Activated CD8-positive, alpha-beta T cell treated with anti-CD3 and anti-CD28 coated beads for 36 hours (primary cell): Measurements from ENCODE around the gene OPCML. TPM values are rescaled to one million over a fixed set of nuclear protein-coding genes. Genes with fewer than 3 reads are reported as not detected.

ENCODE experiments used
- ATAC-seq: fragments of 200-7000 bp; cut with Tn5 transposase; one replicate; pipeline ENCODE4 v1.10.0; 2021; ENCODE audit warnings: mild to moderate bottlenecking, moderate library complexity
- CTCF ChIA-PET: fragments of 350-600 bp; sonication (Branson Sonifier 250); formaldehyde crosslinking; loops from one replicate; lab custom pipeline; 2021; ENCODE audit warnings: antibody characterized with exemption; lab: Charles Lee
- POLR2A ChIA-PET: fragments of 350-600 bp; sonication (Branson Sonifier 250); formaldehyde crosslinking; loops from one replicate; lab custom pipeline; 2021; ENCODE audit warnings: antibody characterized with exemption; lab: Charles Lee
- DNase-seq: peaks from one replicate; pipeline ENCODE4 v3.0.0-alpha.2; 2020
- H3K27ac Mint-ChIP-seq: one replicate; pipeline ENCODE4 v1.8.0; 2021; ENCODE audit warnings: mild to moderate bottlenecking, mixed read lengths
- H3K27me3 Mint-ChIP-seq: one replicate; pipeline ENCODE4 v1.8.0; 2021; ENCODE audit warnings: mixed read lengths
- H3K36me3 Mint-ChIP-seq: one replicate; pipeline ENCODE4 v1.8.0; 2021; ENCODE audit warnings: low read depth, mixed read lengths
- H3K4me1 Mint-ChIP-seq: one replicate; pipeline ENCODE4 v1.8.0; 2021; ENCODE audit warnings: low read depth, mixed read lengths
- H3K4me3 Mint-ChIP-seq: one replicate; pipeline ENCODE4 v1.8.0; 2021; ENCODE audit warnings: mild to moderate bottlenecking, moderate library complexity, mixed read lengths
- H3K9me3 Mint-ChIP-seq: one replicate; pipeline ENCODE4 v1.8.0; 2021; ENCODE audit warnings: mixed read lengths
- intact Hi-C: fragments of 100-400 bp; cut with micrococcal nuclease; formaldehyde crosslinking; loops from one replicate; pipeline ENCODE4 v1.10.0; 2022
- total RNA-seq, 2 experiments: library from RNA; stranded (reverse); gene quantifications; one replicate each; pipeline ENCODE4 v1.2.3, GENCODE V29; 2021
- TF ChIP-seq, protein P1 (sequence below): fragments of 200-600 bp; IDR thresholded peaks from one replicate; pipeline ENCODE4 v1.8.0; 2022; ENCODE audit warnings: antibody characterized with exemption, mild to moderate bottlenecking

The OPCML gene
- total RNA-seq, 2 experiments from 2014 or later: not detected

DNA sequence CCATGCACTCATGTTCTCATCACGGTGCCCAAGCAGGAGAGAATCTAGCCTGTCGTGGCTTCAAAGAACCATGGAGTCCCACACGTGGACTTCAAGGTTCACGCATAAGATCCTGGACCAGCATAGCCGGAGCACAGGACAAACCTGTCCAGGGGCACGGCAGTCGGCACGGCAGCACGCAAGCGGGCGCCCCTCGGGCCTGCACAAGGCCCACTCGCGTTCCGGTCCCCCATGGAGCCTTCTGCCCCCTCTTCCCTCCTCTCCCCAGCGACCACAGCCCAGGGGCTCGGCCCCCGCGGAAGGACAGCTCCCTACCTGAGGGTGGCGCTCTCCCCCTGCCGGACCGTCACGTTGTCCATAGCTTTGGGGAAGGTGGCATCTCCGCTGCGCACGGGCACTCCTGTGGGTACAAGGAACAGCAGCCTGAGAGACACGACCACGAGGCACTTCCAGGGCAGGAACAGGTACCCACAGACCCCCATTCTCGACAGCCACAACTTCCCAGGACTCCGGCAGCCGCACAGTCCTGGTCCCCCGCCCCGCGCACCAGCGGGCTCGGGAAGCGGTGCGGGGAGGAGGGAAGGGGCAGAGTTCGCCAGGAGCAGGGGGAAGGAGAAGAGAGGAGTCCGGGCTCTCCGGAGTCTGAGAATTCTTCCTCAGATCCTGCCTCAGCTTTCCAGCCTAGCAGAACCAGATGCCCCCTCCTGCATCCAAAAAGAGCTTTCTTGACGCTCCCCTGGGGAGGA, 589.5 kb downstream of the OPCML start:
- Mint-ChIP-seq H3K27ac (no peak overlapping the region), H3K36me3 (no peaks in the 10 kb centered on the region), H3K4me3 (peak overlapping the region; percentile 10), H3K4me1 (peaks cover 6% of the 10 kb centered on the region), H3K27me3 (peaks cover 31% of the 10 kb centered on the region), H3K9me3 (no peaks in the 10 kb centered on the region)
- ChIA-PET CTCF (interaction anchor here (1.3 to 1.7 kb wide), 2 partner anchors 18 to 26 kb away, joined by 3 to 6 read pairs; no protein-coding TSS in a partner anchor), POLR2A (no interaction called here)
- TF ChIP-seq, protein P1, sequence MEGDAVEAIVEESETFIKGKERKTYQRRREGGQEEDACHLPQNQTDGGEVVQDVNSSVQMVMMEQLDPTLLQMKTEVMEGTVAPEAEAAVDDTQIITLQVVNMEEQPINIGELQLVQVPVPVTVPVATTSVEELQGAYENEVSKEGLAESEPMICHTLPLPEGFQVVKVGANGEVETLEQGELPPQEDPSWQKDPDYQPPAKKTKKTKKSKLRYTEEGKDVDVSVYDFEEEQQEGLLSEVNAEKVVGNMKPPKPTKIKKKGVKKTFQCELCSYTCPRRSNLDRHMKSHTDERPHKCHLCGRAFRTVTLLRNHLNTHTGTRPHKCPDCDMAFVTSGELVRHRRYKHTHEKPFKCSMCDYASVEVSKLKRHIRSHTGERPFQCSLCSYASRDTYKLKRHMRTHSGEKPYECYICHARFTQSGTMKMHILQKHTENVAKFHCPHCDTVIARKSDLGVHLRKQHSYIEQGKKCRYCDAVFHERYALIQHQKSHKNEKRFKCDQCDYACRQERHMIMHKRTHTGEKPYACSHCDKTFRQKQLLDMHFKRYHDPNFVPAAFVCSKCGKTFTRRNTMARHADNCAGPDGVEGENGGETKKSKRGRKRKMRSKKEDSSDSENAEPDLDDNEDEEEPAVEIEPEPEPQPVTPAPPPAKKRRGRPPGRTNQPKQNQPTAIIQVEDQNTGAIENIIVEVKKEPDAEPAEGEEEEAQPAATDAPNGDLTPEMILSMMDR: no peak
- intact Hi-C loops: no loop called here
- DNase-seq (no peak), ATAC-seq (no peak)

DNA sequence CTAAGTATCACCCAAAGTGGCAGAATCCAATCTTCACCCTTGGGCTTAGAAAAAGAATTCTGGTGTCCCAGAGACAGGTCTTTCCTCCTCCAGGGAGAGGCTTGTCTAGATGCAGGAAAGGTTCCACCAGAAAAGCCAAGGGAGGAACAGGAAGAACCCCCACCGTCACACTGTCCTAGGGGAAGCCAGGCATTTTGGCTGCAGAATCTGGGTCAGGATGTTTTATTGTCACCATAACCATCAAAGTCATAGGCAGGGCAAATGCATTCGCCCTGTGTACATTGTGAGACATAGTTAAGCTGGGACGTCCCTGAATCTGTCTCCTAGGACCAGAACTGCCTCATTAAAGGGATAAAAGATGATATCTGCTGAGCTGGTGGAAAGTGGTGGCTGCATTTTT, 590.5 kb downstream of the OPCML start:
- Mint-ChIP-seq H3K27ac (no peak overlapping the region), H3K4me1 (peaks cover 6% of the 10 kb centered on the region), H3K36me3 (no peaks in the 10 kb centered on the region), H3K4me3 (no peak overlapping the region), H3K9me3 (no peaks in the 10 kb centered on the region), H3K27me3 (peaks cover 31% of the 10 kb centered on the region)
- CTCF ChIA-PET: interaction anchor here (0.7 to 2.7 kb wide), 16 partner anchors 10 to 874 kb away, joined by 3 to 30 read pairs (median 4); no protein-coding TSS in a partner anchor
- intact Hi-C loops: no loop called here
- TF ChIP-seq, protein P1: no peak
- DNase-seq (no peak), ATAC-seq (no peak)
- POLR2A ChIA-PET: interaction anchor here (0.6 kb wide), 1 partner anchor 265 kb away, joined by 4 read pairs; no protein-coding TSS in a partner anchor

DNA sequence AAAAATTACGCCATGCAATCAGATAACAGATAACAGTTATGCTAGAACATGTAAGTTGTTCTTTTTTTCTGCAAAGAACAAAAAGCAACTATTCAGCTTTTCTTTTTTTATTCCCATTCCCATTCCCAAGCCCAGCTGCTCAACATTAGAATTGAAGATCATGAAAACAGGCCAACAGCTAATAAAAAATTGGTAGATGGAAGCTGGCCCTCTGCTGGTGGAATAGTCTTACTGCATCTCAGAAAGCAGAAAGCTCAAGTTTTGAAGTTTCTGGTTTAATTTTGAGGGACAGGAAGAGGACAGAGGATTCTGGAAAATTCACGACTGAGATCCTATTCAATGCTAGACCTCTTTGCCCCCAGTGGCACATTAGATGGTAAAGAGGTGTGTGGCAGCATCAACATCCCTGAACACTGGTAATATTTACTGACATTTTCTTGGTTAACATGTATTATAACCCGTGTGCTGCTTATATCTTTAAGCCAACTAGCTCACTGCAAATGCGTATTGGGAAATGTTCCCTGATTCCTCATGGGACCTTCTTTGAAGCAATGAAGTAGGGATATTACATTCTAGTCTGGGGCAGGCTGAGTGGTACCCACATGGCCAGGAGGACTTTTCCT, 591.2 kb downstream of the OPCML start:
- H3K36me3 Mint-ChIP-seq: no peaks in the 10 kb centered on the region
- ATAC-seq (no peak), DNase-seq (peak; percentile 38)
- H3K4me3 Mint-ChIP-seq: no peak overlapping the region
- H3K27ac Mint-ChIP-seq: no peak overlapping the region
- ChIA-PET CTCF (interaction anchor here (0.5 to 2.7 kb wide), 27 partner anchors 10 to 1193 kb away, joined by 3 to 30 read pairs (median 3); no protein-coding TSS in a partner anchor), POLR2A (no interaction called here)
- intact Hi-C loops: no loop called here
- H3K27me3 Mint-ChIP-seq: peaks cover 31% of the 10 kb centered on the region
- TF ChIP-seq, protein P1: peak; percentile 79
- no peaks in the 10 kb centered on the region for H3K9me3 Mint-ChIP-seq
- H3K4me1 Mint-ChIP-seq: peaks cover 6% of the 10 kb centered on the region

DNA sequence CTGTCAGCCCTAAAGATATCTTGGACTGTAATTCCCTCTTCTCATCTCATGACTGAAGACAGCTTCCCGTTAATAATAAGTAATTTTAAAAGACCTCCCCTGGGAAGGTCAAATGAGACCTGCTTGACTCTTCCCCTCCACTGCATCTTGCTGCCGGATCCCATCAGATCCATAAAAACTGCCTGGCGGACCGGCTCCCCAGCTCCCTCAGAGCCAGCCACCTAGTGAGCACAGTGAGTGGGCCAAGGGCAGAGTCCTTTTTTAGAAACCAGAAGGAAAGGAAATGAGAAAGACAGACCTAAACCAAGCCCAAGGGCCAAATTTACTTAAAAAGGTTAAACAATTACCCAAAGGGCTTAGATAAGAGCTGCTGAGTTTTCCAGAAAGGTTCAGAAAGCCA, 595.3 kb downstream of the OPCML start:
- Mint-ChIP-seq H3K36me3 (no peaks in the 10 kb centered on the region), H3K4me1 (no peaks in the 10 kb centered on the region), H3K27me3 (peaks cover 4% of the 10 kb centered on the region), H3K4me3 (no peak overlapping the region), H3K9me3 (no peaks in the 10 kb centered on the region), H3K27ac (no peak overlapping the region)
- ChIA-PET POLR2A (no interaction called here), CTCF (interaction anchor here (1.3 kb wide), 1 partner anchor 19 kb away, joined by 3 read pairs; no protein-coding TSS in a partner anchor)
- no peak for ATAC-seq
- TF ChIP-seq, protein P1: no peak
- intact Hi-C loops: no loop called here
- DNase-seq: no peak

DNA sequence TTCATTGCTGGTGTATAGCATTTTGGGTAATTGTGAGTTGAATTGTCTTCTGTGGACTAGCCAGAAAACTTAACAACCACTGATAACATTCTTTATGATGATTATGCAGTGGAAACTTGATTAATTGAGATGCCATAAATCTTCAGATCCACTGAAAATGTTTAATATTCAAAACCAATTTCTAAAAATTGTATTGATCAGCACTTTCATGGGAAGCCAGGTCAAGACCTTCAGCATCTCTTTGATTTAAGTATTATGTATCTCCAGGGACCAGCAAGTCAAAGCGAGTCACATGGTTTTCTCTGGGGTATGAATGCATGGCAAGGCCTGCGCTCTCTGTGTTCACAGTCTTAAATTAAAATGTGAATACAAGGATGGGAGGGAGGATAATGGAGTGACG, 596.9 kb downstream of the OPCML start:
- intact Hi-C loops: no loop called here
- TF ChIP-seq, protein P1: no peak
- Mint-ChIP-seq H3K4me3 (no peak overlapping the region), H3K36me3 (no peaks in the 10 kb centered on the region), H3K9me3 (peaks cover 1% of the 10 kb centered on the region), H3K27ac (no peak overlapping the region), H3K27me3 (no peaks in the 10 kb centered on the region), H3K4me1 (no peaks in the 10 kb centered on the region)
- ATAC-seq: no peak
- POLR2A ChIA-PET: no interaction called here
- CTCF ChIA-PET: no interaction called here
- no peak for DNase-seq
